ENCODE data around the gene FMN1.

GRCh38 chr15:32972686-32973085 lies 221.8 kb downstream of the FMN1 start:
- TF ChIP-seq EZH2 (IDR thresholded peaks at IDR 0.05) (no peak), POLR2AphosphoS5 (IDR thresholded peaks at IDR 0.05; ENCODE audit: borderline replicate concordance, low read depth, low read length) (no peak), FOXP2 (optimal IDR thresholded peaks at IDR 0.05; ENCODE audit: control extremely low read depth, extremely low read length, insufficient read depth) (no peak)

All from SK-N-MC (cell line).